GM12878 (cell line): ENCODE results near the gene CRYZL1. TPM values are rescaled to one million over a fixed set of nuclear protein-coding genes. Genes with fewer than 3 reads are reported as not detected.
A peak's percentile ranks its signal among the peaks of the same experiment; 100 is the strongest.

ENCODE experiments used
- ATAC-seq: fragments of 200-7000 bp; cut with Tn5 transposase; 3 replicates; pipeline ENCODE4 v1.9.1; 2020; ENCODE audit warnings: mild to moderate bottlenecking, moderate library complexity
- BruUV-seq: library from RNA; stranded (reverse); fragments of 400-500 nt; replicated peaks from 2 replicates; lab custom pipeline; 2021; lab: Mats Ljungman, UMichigan
- CTCF ChIA-PET: fragments of 300-600 bp; sonication (Branson Sonifier 250); formaldehyde crosslinking; extraction: SDS; loops from one replicate; lab custom pipeline; 2021; ENCODE audit warnings: inconsistent platforms; lab: Yijun Ruan, JAX
- POLR2A ChIA-PET: fragments of 350-600 bp; formaldehyde crosslinking; extraction: SDS; loops from one replicate; lab custom pipeline; 2021; ENCODE audit warnings: inconsistent platforms; lab: Charles Lee
- RAD21 ChIA-PET: fragments of 300-600 bp; sonication (Branson Sonifier 250); formaldehyde crosslinking; loops from one replicate; lab custom pipeline; 2023; ENCODE audit warnings: antibody characterized with exemption; ENCODE audit not compliant: unreplicated experiment; lab: Charles Lee
- SMC1A ChIA-PET: fragments of 300-600 bp; sonication (Branson Sonifier 250); formaldehyde crosslinking; loops from one replicate; lab custom pipeline; 2023; ENCODE audit not compliant: unreplicated experiment, uncharacterized antibody; lab: Charles Lee
- DNase-seq: peaks from one replicate; pipeline ENCODE4 v3.0.0-alpha.2; 2011; ENCODE audit warnings: low read depth, low spot score
- FAIRE-seq: peaks from 3 replicates; lab custom pipeline; 2011; peaks lifted over from hg19 to GRCh38; lab: Jason Lieb, UNC
- H2AFZ ChIP-seq: 2 replicates; pipeline ENCODE4 v1.6.0; 2011; ENCODE audit warnings: low read depth, low read length, control low read depth; ENCODE audit not compliant: control insufficient read depth
- H3K27ac ChIP-seq: 2 replicates; pipeline ENCODE4 v1.5.1; 2011; ENCODE audit warnings: control low read depth; ENCODE audit not compliant: control insufficient read depth, insufficient read depth
- H3K27me3 ChIP-seq, 2 experiments: replicated peaks in 1 of 2; 2 replicates each; pipeline versions ENCODE4 v1.6.0 to v1.6.1; 2011; ENCODE audit warnings: low read length in 1 of 2; ENCODE audit not compliant: control insufficient read depth in 2 of 2, insufficient read depth in 2 of 2
- H3K36me3 ChIP-seq, 2 experiments: 2 replicates each; pipeline ENCODE4 v1.5.1; 2011; ENCODE audit warnings: low read length in 1 of 2; ENCODE audit not compliant: control insufficient read depth in 2 of 2, insufficient read depth in 2 of 2
- H3K4me1 ChIP-seq: 2 replicates; pipeline ENCODE4 v1.6.1; 2011; ENCODE audit warnings: mild to moderate bottlenecking, low read length, moderate library complexity, mixed read lengths; ENCODE audit not compliant: control insufficient read depth, insufficient read depth
- H3K4me2 ChIP-seq: 2 replicates; pipeline ENCODE4 v1.6.0; 2011; ENCODE audit warnings: control low read depth; ENCODE audit not compliant: control insufficient read depth, insufficient read depth
- H3K4me3 ChIP-seq: fragments of 200-600 bp; sonication (generic); 2 replicates; pipeline ENCODE4 v1.5.1; 2016
- H3K79me2 ChIP-seq: 2 replicates; pipeline ENCODE4 v1.6.0; 2011; ENCODE audit warnings: low read length; ENCODE audit not compliant: control insufficient read depth, insufficient read depth
- H3K9ac ChIP-seq: 2 replicates; pipeline ENCODE4 v1.8.0; 2011; ENCODE audit warnings: low read length, control low read depth, mixed read lengths; ENCODE audit not compliant: control insufficient read depth, insufficient read depth
- H3K9me3 ChIP-seq: replicated peaks from 3 replicates; pipeline ENCODE4 v1.5.1; 2011; ENCODE audit warnings: mild to moderate bottlenecking, low read length; ENCODE audit not compliant: control insufficient read depth, insufficient read depth
- H4K20me1 ChIP-seq: 2 replicates; pipeline ENCODE4 v1.6.0; 2011; ENCODE audit not compliant: control insufficient read depth, insufficient read depth
- EGR1 ChIP-seq, 2 experiments: IDR thresholded peaks; 1 replicate in 1 of 2; 2 replicates in 1 of 2; pipeline ENCODE4 v1.6.1; 2011 to 2012; ENCODE audit warnings: low read depth in 2 of 2, low read length in 2 of 2, borderline replicate concordance in 1 of 2, mild to moderate bottlenecking in 1 of 2, moderate library complexity in 1 of 2
- IKZF2 ChIP-seq, 2 experiments: fragments of 450-650 bp; IDR thresholded peaks; 2 replicates each; pipeline ENCODE4 v1.6.1; 2017; ENCODE audit warnings: mild to moderate bottlenecking in 2 of 2, moderate library complexity in 2 of 2
- KDM1A ChIP-seq: fragments of 200-600 bp; sonication (generic); IDR thresholded peaks from 2 replicates; pipeline ENCODE4 v1.6.1; 2016; ENCODE audit warnings: borderline replicate concordance
- MTA3 ChIP-seq: IDR thresholded peaks from 2 replicates; pipeline ENCODE4 v1.6.1; 2012; ENCODE audit warnings: low read length, inconsistent platforms, borderline replicate concordance
- MYB ChIP-seq: fragments of 150-350 bp; IDR thresholded peaks from 2 replicates; pipeline ENCODE4 v1.6.1; 2014; ENCODE audit warnings: mild to moderate bottlenecking, low read depth, low read length, borderline replicate concordance
- NKRF ChIP-seq: fragments of 450-650 bp; conservative IDR thresholded peaks from 2 replicates; pipeline ENCODE4 v1.6.1; 2017; ENCODE audit warnings: mild to moderate bottlenecking, moderate library complexity
- PAX8 ChIP-seq: fragments of 450-650 bp; IDR thresholded peaks from 2 replicates; pipeline ENCODE4 v1.6.1; 2017; ENCODE audit warnings: mild to moderate bottlenecking, moderate library complexity
- POLR2AphosphoS5 ChIP-seq: IDR thresholded peaks from 2 replicates; pipeline ENCODE4 v1.6.1; 2011; ENCODE audit warnings: mild to moderate bottlenecking, low read length, inconsistent platforms
- SUZ12 ChIP-seq: fragments of 200-600 bp; sonication (generic); IDR thresholded peaks from one replicate; pipeline ENCODE4 v1.6.1; 2018; ENCODE audit warnings: antibody characterized with exemption, mild to moderate bottlenecking; ENCODE audit not compliant: unreplicated experiment
- TCF3 ChIP-seq: IDR thresholded peaks from 2 replicates; pipeline ENCODE4 v1.6.1; 2012; ENCODE audit warnings: low read depth, mild to moderate bottlenecking, low read length, borderline replicate concordance; ENCODE audit not compliant: insufficient read depth
- WGBS: methylation state at CpG from one replicate; pipeline ENCODE4 v1.1.6; 2016; ENCODE audit warnings: low lambda C conversion rate; ENCODE audit not compliant: insufficient replicate concordance, insufficient coverage; ENCODE audit errors: missing lambda C conversion rate; 5-methylcytosine and 5-hydroxymethylcytosine counted together
- in situ Hi-C: fragments of 300-500 bp; cut with MboI; formaldehyde crosslinking; loops from 9 replicates; pipeline ENCODE4 v1.14.3; 2018; ENCODE audit warnings: mixed read lengths
- intact Hi-C: fragments of 100-400 bp; cut with micrococcal nuclease; formaldehyde crosslinking; loops from one replicate; pipeline ENCODE4 v1.14.2; 2022; ENCODE audit not compliant: unreplicated experiment
- polyA plus RNA-seq, 11 experiments: library from polyadenylated mRNA; depleted of rRNA in 4 of 11; unstranded in 6 of 11; stranded (reverse) in 5 of 11; fragments of >200 nt; fragmentation: Nextera tagmentation in 4 of 11; fragmentation: Illumina TruSeq in 1 of 11; extraction: Ambion mirVana in 4 of 11; extraction: Trizol in 1 of 11; gene quantifications; 1 replicate in 1 of 11; 2 replicates in 10 of 11; pipeline versions ENCODE4 v1.2.1 to v1.2.3, GENCODE V29; 2011 to 2016; ENCODE audit warnings: inconsistent platforms in 2 of 11, missing spikeins in 2 of 11, low read depth in 1 of 11
- total RNA-seq, 4 experiments: library from RNA; depleted of rRNA in 3 of 4; stranded (reverse); fragments of >200 nt in 3 of 4; fragmentation: Illumina TruSeq in 1 of 4; extraction: Trizol in 1 of 4; gene quantifications; 2 replicates each; pipeline versions ENCODE4 v1.2.1 to v1.2.3, GENCODE V29; 2013 to 2021
- TF ChIP-seq, protein P1 (sequence below): IDR thresholded peaks from 2 replicates; pipeline ENCODE4 v1.6.1; 2012; ENCODE audit warnings: low read depth, low read length, improper control_type of control experiment

Gene CRYZL1
- total and polyA plus RNA-seq, 10 of the 15 experiments (the other 5 are each of a cell fraction or from before 2014, with no cell fraction given), result 14.3 to 72.4 (median 30.7) TPM

GRCh38 chr21:33559813-33560212 is 81.7 kb downstream of the CRYZL1 start:
- DNase-seq (no peak), ATAC-seq (no peak), FAIRE-seq (no peak)
- H3K9ac ChIP-seq, result no peak overlapping the region
- no peaks in the 10 kb centered on the region for H3K4me1 ChIP-seq
- no peaks in the 10 kb centered on the region for H3K9me3 ChIP-seq
- no peaks in the 10 kb centered on the region for H4K20me1 ChIP-seq
- no peak overlapping the region for H3K4me2 ChIP-seq
- no peak overlapping the region for H3K4me3 ChIP-seq
- H3K79me2 ChIP-seq, result peaks cover 25% of the 10 kb centered on the region
- peaks cover 14 to 30% of the 10 kb centered on the region in 2 experiments for H3K36me3 ChIP-seq
- ChIA-PET POLR2A (no interaction called here), CTCF (interaction anchor here (0.6 to 1.2 kb wide), 2 partner anchors 42 to 46 kb away, joined by 3 to 4 read pairs; no protein-coding TSS in a partner anchor), SMC1A (interaction anchor here (0.6 to 1.7 kb wide), 5 partner anchors 12 to 75 kb away, joined by 3 to 6 read pairs (median 3); partner anchors contain the start of gene SON), RAD21 (no interaction called here)
- TSS peak; percentile 4 for BruUV-seq
- no peaks in the 10 kb centered on the region for H3K27me3 ChIP-seq
- no peak overlapping the region for H3K27ac ChIP-seq
- 93% methylated on average over 10 of the region's 10 CpGs for WGBS
- TF ChIP-seq KDM1A, result no peak
- TF ChIP-seq MYB, result no peak
- TF ChIP-seq POLR2AphosphoS5, result 0 out of 2 replicates have a peak, but pooled peaks have one; percentile 47
- in situ Hi-C loops (no loop called here), intact Hi-C loops (no loop called here)
- H2AFZ ChIP-seq, result no peak overlapping the region

- no peaks in the 10 kb centered on the region for H3K4me1 ChIP-seq
- ChIA-PET CTCF (interaction anchor here (0.6 to 2.7 kb wide), 3 partner anchors 41 to 47 kb away, joined by 3 to 10 read pairs (median 4); no protein-coding TSS in a partner anchor), SMC1A (interaction anchor here (0.6 to 5.6 kb wide), 3 partner anchors 14 to 74 kb away, joined by 3 to 23 read pairs (median 4); partner anchors contain the start of gene SON), POLR2A (interaction anchor here (0.6 kb wide), 1 partner anchor 14 kb away, joined by 3 read pairs; no protein-coding TSS in a partner anchor), RAD21 (no interaction called here)
- H3K79me2 ChIP-seq, result peaks cover 34% of the 10 kb centered on the region
- H2AFZ ChIP-seq, result no peak overlapping the region
- no peaks in the 10 kb centered on the region for H3K27me3 ChIP-seq
- H3K36me3 ChIP-seq, result peaks cover 15 to 38% of the 10 kb centered on the region in 2 experiments
- in situ Hi-C loops (no loop called here), intact Hi-C loops (no loop called here)
- H3K4me2 ChIP-seq, result no peak overlapping the region
- ATAC-seq (no peak), DNase-seq (no peak), FAIRE-seq (no peak)
- H3K9me3 ChIP-seq, result peaks cover 4% of the 10 kb centered on the region; the same call in 2 of the 3 replicates
- no peak overlapping the region for H3K27ac ChIP-seq
- BruUV-seq, result no TSS peak
- H3K4me3 ChIP-seq, result no peak overlapping the region
- WGBS, result 95% methylated on average over 4 of the region's 4 CpGs
- no peaks in the 10 kb centered on the region for H4K20me1 ChIP-seq
- H3K9ac ChIP-seq, result no peak overlapping the region
- TF ChIP-seq TCF3 (no peak), IKZF2 (IDR thresholded peaks at IDR 0.05) (no peak), EGR1 (IDR thresholded peaks at IDR 0.05; ENCODE audit: borderline replicate concordance in 1 of 2, low read depth in 2 of 2, low read length in 2 of 2) (no peak), NKRF (no peak), PAX8 (no peak), MTA3 (no peak), SUZ12 (no peak)
- TF ChIP-seq, protein P1, sequence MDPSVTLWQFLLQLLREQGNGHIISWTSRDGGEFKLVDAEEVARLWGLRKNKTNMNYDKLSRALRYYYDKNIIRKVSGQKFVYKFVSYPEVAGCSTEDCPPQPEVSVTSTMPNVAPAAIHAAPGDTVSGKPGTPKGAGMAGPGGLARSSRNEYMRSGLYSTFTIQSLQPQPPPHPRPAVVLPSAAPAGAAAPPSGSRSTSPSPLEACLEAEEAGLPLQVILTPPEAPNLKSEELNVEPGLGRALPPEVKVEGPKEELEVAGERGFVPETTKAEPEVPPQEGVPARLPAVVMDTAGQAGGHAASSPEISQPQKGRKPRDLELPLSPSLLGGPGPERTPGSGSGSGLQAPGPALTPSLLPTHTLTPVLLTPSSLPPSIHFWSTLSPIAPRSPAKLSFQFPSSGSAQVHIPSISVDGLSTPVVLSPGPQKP, result no peak
These were observed 82.6 kb downstream of the CRYZL1 start for GRCh38 chr21:33558777-33559421.
